IPS-18a (cell line): ENCODE results near the gene LPCAT1.
"Not testable (repeated sequence)": the region's sequence is repeated elsewhere in the genome, so short reads cannot be mapped to it uniquely, and the experiment has no call there.

ENCODE experiments used
- H3K27ac ChIP-seq: one replicate; pipeline ENCODE4 v1.5.1; 2013; ENCODE audit warnings: low read length
- H3K27me3 ChIP-seq: one replicate; pipeline ENCODE4 v1.6.1; 2013; ENCODE audit warnings: mild to moderate bottlenecking, low read length; ENCODE audit not compliant: control insufficient read depth, insufficient read depth
- H3K36me3 ChIP-seq: one replicate; pipeline ENCODE4 v1.6.1; 2013; ENCODE audit warnings: low read depth, low read length; ENCODE audit not compliant: control insufficient read depth
- H3K4me1 ChIP-seq: one replicate; pipeline ENCODE4 v1.6.1; 2013; ENCODE audit warnings: low read depth, low read length; ENCODE audit not compliant: control insufficient read depth
- H3K4me3 ChIP-seq: one replicate; pipeline ENCODE4 v1.5.1; 2013; ENCODE audit warnings: low read length
- H3K9ac ChIP-seq: one replicate; pipeline ENCODE4 v1.6.1; 2013; ENCODE audit warnings: mild to moderate bottlenecking, low read length, moderate library complexity
- H3K9me3 ChIP-seq: one replicate; pipeline ENCODE4 v1.6.1; 2013; ENCODE audit warnings: low read depth, low read length; ENCODE audit not compliant: control insufficient read depth

Gene LPCAT1

DNA sequence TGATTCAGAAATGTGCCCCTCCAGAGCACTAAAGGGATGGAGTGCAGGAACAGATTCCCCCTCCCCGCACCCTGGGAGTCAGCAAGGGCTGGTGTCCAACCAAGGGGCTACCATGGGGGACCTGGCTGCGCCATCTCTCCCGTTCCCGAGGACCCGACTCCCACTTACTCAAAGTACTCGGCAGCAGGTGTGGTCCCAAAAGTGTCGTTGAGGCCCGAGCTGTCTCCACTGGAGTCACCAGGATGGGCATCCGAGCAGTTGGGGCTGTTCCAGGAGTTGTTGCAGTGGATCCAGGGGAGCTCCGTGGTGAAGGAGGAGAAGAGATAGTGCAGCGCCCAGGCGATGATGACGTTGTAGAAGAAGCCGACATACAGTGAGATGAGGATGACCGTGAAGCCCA is 91.5 kb downstream of the LPCAT1 start:
- Histone ChIP-seq H3K27ac (no peak overlapping the region), H3K9ac (no peak overlapping the region), H3K36me3 (no peaks in the 10 kb centered on the region), H3K4me1 (no peaks in the 10 kb centered on the region), H3K27me3 (no peaks in the 10 kb centered on the region), H3K4me3 (no peak overlapping the region), H3K9me3 (peaks cover 5% of the 10 kb centered on the region)

DNA sequence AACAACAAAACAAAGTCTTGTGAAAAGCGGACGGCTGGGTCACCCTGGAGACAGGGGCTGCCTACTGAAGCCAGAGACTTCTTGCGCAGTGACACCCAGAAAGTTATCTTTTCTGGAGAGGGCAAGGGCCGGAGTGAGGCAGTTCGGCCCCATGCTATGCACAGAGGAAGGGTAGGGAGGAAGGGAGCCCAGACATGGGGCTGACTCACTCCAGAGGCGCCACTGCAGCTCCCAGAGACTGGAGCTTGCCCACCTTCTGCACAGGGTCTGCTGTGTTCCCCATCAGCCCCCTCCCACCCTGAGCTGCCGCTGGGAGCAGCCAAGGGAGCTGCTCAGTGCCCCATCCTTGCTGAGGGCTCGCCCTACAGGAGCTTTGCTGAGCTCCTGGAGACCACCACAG is 91.9 kb downstream of the LPCAT1 start:
- Histone ChIP-seq H3K27me3 (no peaks in the 10 kb centered on the region), H3K9me3 (peaks cover 5% of the 10 kb centered on the region), H3K4me1 (no peaks in the 10 kb centered on the region), H3K36me3 (no peaks in the 10 kb centered on the region), H3K27ac (no peak overlapping the region), H3K9ac (no peak overlapping the region), H3K4me3 (no peak overlapping the region)

DNA sequence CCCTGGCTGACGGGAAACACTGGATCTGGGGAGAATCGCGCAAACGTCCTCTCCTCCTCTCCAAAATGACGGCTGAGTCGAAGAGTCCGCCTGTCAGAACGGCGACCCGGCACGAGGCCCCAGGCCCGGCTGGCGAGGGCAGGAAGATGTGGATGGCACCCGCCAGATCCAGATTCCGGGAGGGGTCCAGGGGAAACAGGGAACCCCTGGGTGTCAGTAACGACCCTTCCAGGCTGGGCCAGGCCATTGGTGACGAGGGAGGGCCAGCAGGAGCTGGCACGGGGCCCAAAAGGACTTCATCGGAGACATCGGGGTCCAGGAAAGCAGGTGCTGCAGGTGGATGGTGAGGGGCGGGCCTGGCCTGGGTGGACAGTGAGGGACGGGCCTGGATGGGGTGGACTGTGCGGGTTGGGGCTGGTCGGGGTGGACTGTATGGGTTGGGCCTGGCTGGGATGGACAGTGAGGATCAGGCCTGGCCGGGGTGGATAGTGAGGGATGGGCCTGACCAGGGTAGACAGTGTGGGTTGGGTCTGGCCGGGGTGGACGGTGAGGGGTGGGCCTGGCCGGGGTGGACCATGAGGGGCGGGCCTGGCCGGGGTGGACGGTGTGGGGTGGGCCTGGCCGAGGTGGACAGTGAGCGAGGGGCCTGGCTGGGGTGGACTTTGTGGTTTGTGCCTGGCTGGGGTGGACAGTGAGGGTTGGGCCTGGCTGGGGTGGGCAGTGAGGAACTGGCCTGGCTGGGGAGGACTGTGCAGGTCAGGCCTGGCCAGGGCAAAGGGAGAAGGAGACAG is 92.5 kb downstream of the LPCAT1 start:
- Histone ChIP-seq H3K9me3 (peaks cover 5% of the 10 kb centered on the region), H3K4me3 (no peak overlapping the region), H3K36me3 (no peaks in the 10 kb centered on the region), H3K27me3 (no peaks in the 10 kb centered on the region), H3K9ac (no peak overlapping the region), H3K27ac (no peak overlapping the region), H3K4me1 (no peaks in the 10 kb centered on the region)

DNA sequence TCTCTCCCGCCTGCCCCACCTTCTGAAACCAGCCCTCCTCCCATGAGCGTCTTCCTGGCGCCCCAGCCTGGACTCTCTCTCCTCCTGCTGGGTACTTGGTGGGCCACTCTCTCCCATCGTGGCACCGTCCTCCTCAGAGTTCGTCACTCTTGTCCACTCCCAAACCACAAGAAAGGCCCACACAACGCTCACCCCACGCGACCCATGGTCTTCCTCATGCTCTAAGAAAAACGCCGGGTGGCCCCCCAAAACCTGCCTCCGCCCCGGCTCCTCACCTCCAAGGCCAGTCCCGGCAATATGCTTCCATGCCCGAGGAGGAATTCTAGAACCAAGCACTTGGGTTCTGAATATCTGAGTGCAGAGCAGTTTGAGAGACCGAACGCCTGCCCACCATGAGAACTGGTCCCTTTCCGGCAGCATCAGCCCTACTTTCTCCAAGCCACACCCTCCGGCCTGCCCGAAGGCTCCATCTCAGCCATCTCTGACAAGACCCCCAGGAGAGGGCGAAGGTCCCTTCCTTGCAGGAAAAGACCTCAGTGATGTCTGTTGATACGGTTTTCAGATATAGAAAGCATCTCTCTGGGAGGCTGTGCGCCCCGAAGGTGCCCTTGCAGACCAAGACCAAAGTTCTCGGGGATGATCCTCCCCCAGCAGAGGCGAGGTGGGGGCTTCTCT is 93.5 kb downstream of the LPCAT1 start:
- H3K4me3 ChIP-seq, result no peak overlapping the region
- H3K36me3 ChIP-seq, result no peaks in the 10 kb centered on the region
- H3K4me1 ChIP-seq, result no peaks in the 10 kb centered on the region
- H3K27me3 ChIP-seq, result no peaks in the 10 kb centered on the region
- peaks cover 5% of the 10 kb centered on the region for H3K9me3 ChIP-seq
- no peak overlapping the region for H3K9ac ChIP-seq
- no peak overlapping the region for H3K27ac ChIP-seq

DNA sequence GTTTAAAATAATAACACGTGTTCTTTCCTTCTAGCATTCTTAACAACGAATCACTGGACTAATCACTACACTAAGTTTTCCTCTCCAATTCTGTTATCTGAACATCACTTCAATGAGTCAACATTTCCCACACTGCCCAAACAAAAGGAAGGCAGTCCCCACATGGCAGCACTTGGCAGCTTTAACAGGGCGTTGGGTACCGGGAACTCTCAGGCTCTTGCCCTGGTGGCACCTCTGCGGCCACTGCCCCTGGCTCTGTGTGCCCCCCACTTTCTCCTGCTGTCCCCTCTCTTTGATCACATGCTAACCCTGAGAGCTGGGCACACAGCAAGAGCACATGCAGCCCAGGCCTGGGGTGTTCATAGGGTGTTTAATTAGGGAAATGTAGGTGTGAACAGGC is 94.3 kb downstream of the LPCAT1 start:
- H3K9me3 ChIP-seq, result peaks cover 5% of the 10 kb centered on the region
- no peak overlapping the region for H3K4me3 ChIP-seq
- H3K27ac ChIP-seq, result no peak overlapping the region
- no peaks in the 10 kb centered on the region for H3K27me3 ChIP-seq
- no peaks in the 10 kb centered on the region for H3K4me1 ChIP-seq
- no peak overlapping the region for H3K9ac ChIP-seq
- H3K36me3 ChIP-seq, result no peaks in the 10 kb centered on the region

GRCh38 chr5:1429066-1429465 is 94.7 kb downstream of the LPCAT1 start:
- Histone ChIP-seq H3K36me3 (no peaks in the 10 kb centered on the region), H3K27me3 (no peaks in the 10 kb centered on the region), H3K27ac (no peak overlapping the region), H3K9ac (no peak overlapping the region), H3K9me3 (peaks cover 5% of the 10 kb centered on the region), H3K4me1 (no peaks in the 10 kb centered on the region), H3K4me3 (no peak overlapping the region)

DNA sequence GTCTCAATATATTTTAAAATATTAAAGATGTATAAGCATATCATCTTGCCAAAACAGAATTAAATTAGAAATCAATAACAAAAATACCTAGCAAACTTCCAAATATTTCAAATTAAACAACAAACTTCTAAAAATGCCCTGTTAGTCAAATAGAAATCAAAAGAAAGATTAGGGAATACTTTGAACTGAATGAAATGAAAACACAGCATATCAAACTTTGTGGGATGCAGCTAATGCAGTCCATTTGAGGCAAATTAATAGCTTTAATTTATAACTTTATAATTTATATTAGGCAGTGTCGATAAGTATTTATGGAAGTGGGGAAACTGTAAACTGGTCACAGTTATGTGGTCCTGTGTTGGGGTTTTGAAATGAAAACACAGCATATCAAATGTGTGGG is 95.7 kb downstream of the LPCAT1 start:
- Histone ChIP-seq H3K9ac (no peak overlapping the region), H3K4me1 (no peaks in the 10 kb centered on the region), H3K27ac (no peak overlapping the region), H3K27me3 (no peaks in the 10 kb centered on the region), H3K9me3 (peaks cover 5% of the 10 kb centered on the region), H3K36me3 (no peaks in the 10 kb centered on the region), H3K4me3 (no peak overlapping the region)

GRCh38 chr5:1424716-1425115 is 99.0 kb downstream of the LPCAT1 start:
- no peak overlapping the region for H3K4me3 ChIP-seq
- peaks cover 5% of the 10 kb centered on the region for H3K9me3 ChIP-seq
- no peaks in the 10 kb centered on the region for H3K27me3 ChIP-seq
- H3K4me1 ChIP-seq, result no peaks in the 10 kb centered on the region
- no peaks in the 10 kb centered on the region for H3K36me3 ChIP-seq
- no peak overlapping the region for H3K27ac ChIP-seq
- no peak overlapping the region for H3K9ac ChIP-seq

DNA sequence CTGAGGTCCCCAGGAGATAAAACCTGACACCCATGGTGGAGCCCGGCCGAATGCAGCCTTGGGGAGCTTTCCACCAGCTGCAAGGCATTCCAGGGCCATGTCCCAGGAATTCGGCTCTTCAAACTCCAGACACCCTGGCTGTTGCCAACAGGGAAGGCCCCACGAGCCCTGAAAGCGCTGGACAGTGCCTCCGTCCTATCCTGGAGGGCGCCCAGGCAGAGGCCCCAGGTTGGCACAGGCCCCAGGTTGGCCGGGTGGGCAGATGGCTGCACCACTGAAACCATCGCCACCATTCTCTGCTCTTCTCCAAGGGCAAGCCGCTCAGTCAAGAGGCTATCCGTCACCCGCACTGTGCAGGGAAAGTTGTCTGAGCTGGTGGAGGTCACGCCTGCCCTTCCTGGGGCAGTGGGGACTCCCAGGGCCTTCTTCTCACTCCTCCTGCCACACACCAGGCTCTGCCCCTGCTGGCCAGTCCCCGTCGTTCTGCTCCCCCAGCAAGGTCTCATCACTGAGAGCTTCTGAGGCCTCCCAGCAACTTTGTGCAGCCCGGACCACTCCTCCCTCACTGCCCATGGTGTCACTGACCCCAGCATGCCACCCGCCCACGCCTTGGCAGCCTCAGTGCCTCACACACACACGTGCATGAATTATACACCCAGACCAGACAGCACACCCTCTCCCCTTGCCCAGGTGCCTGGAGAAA is 99.7 kb downstream of the LPCAT1 start:
- peaks cover 5% of the 10 kb centered on the region for H3K9me3 ChIP-seq
- H3K4me1 ChIP-seq, result no peaks in the 10 kb centered on the region
- no peak overlapping the region for H3K4me3 ChIP-seq
- no peaks in the 10 kb centered on the region for H3K36me3 ChIP-seq
- H3K27me3 ChIP-seq, result no peaks in the 10 kb centered on the region
- no peak overlapping the region for H3K9ac ChIP-seq
- no peak overlapping the region for H3K27ac ChIP-seq

- not testable (repeated sequence) for H3K4me1 ChIP-seq, H3K4me3 ChIP-seq, H3K9ac ChIP-seq, H3K27ac ChIP-seq, H3K27me3 ChIP-seq, H3K9me3 ChIP-seq, H3K36me3 ChIP-seq
These were observed 101.2 kb downstream of the LPCAT1 start for GRCh38 chr5:1422522-1422921.

DNA sequence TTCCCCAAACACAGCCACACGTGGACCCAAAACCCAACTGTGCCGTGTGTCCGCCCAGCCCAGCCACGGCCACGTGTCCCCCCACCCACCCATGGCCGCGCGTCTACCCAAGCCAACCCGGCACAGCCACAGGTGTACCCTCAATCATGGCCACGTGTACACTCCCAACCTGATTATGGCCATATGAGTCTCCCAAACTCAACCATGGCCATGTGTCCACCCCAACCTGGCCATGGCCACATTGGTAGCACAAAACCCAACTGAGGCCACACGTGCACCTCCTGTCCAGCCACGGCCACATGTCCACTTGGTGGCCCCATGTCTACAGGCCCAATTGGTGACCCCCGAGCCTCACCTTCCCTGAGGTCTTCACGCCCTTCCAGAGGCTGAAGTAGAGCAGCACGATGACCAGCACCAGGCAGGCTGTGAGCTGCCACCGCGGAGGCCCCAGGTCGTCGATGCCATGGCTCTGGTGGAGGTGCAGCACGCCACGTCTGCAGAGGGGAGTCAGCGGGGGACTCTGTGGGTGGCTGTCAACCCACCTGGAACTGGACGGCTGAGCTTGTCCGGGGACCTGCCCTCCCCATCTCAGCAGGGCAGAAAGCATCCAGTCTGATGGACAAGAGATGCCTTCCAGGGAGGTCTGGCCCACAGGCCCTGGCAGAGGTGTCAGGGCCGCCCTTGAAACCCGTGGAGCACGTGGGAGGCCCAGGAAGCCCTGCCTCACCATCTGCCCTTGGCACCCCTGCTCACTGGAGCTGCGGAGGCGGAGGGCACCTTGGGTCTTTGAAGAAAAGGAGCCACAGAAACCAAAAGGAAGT is 102.0 kb downstream of the LPCAT1 start:
- Histone ChIP-seq H3K4me3 (no peak overlapping the region), H3K4me1 (no peaks in the 10 kb centered on the region), H3K36me3 (no peaks in the 10 kb centered on the region), H3K27me3 (no peaks in the 10 kb centered on the region), H3K9ac (no peak overlapping the region), H3K27ac (no peak overlapping the region), H3K9me3 (no peaks in the 10 kb centered on the region)
